ENCODE measurements around the gene ALOX5.

ALOX5 gene

GRCh38 chr10:45422207-45422865 is 48.3 kb downstream of the ALOX5 start:
- peaks cover 7% of the 10 kb centered on the region for H3K4me1 ChIP-seq (ENCODE audit: insufficient read depth, low read length)
- no peak overlapping the region for H3K9ac ChIP-seq (ENCODE audit: low read depth, low read length)
- no peaks in the 10 kb centered on the region for H3K9me3 ChIP-seq (ENCODE audit: insufficient read depth, low read depth, low read length)
- no peaks in the 10 kb centered on the region for H3K36me3 ChIP-seq (ENCODE audit: insufficient read depth, low read depth, low read length)
- H3K4me3 ChIP-seq (ENCODE audit: low read length), result no peak overlapping the region
- no peak overlapping the region for H3K27ac ChIP-seq (ENCODE audit: low read length)
- no peaks in the 10 kb centered on the region for H3K27me3 ChIP-seq (ENCODE audit: insufficient read depth, low read length)

- no peak overlapping the region for H3K9ac ChIP-seq (ENCODE audit: low read depth, low read length)
- no peaks in the 10 kb centered on the region for H3K9me3 ChIP-seq (ENCODE audit: insufficient read depth, low read depth, low read length)
- no peaks in the 10 kb centered on the region for H3K27me3 ChIP-seq (ENCODE audit: insufficient read depth, low read length)
- no peak overlapping the region for H3K4me3 ChIP-seq (ENCODE audit: low read length)
- no peak overlapping the region for H3K27ac ChIP-seq (ENCODE audit: low read length)
- peaks cover 7% of the 10 kb centered on the region for H3K4me1 ChIP-seq (ENCODE audit: insufficient read depth, low read length)
- H3K36me3 ChIP-seq (ENCODE audit: insufficient read depth, low read depth, low read length), result no peaks in the 10 kb centered on the region
Measured at GRCh38 chr10:45422866-45423659, 49.0 kb downstream of the ALOX5 start.

GRCh38 chr10:45423976-45424499 is 50.0 kb downstream of the ALOX5 start:
- Histone ChIP-seq H3K27me3 (ENCODE audit: insufficient read depth, low read length) (no peaks in the 10 kb centered on the region), H3K4me1 (ENCODE audit: insufficient read depth, low read length) (peaks cover 7% of the 10 kb centered on the region), H3K9ac (ENCODE audit: low read depth, low read length) (no peak overlapping the region; the same call in 1 of the 2 replicates), H3K4me3 (ENCODE audit: low read length) (no peak overlapping the region), H3K36me3 (ENCODE audit: insufficient read depth, low read depth, low read length) (no peaks in the 10 kb centered on the region), H3K9me3 (ENCODE audit: insufficient read depth, low read depth, low read length) (no peaks in the 10 kb centered on the region), H3K27ac (ENCODE audit: low read length) (no peak overlapping the region)

GRCh38 chr10:45424668-45425404 is 50.8 kb downstream of the ALOX5 start:
- Histone ChIP-seq H3K27me3 (ENCODE audit: insufficient read depth, low read length) (no peaks in the 10 kb centered on the region), H3K27ac (ENCODE audit: low read length) (no peak overlapping the region), H3K36me3 (ENCODE audit: insufficient read depth, low read depth, low read length) (no peaks in the 10 kb centered on the region), H3K4me3 (ENCODE audit: low read length) (no peak overlapping the region), H3K9me3 (ENCODE audit: insufficient read depth, low read depth, low read length) (no peaks in the 10 kb centered on the region), H3K9ac (ENCODE audit: low read depth, low read length) (no peak overlapping the region), H3K4me1 (ENCODE audit: insufficient read depth, low read length) (peaks cover 6% of the 10 kb centered on the region)

GRCh38 chr10:45425621-45426563 is 51.9 kb downstream of the ALOX5 start:
- H3K27me3 ChIP-seq (ENCODE audit: insufficient read depth, low read length), result no peaks in the 10 kb centered on the region
- H3K27ac ChIP-seq (ENCODE audit: low read length), result no peak overlapping the region
- H3K4me3 ChIP-seq (ENCODE audit: low read length), result no peak overlapping the region
- no peaks in the 10 kb centered on the region for H3K4me1 ChIP-seq (ENCODE audit: insufficient read depth, low read length)
- no peaks in the 10 kb centered on the region for H3K36me3 ChIP-seq (ENCODE audit: insufficient read depth, low read depth, low read length)
- H3K9me3 ChIP-seq (ENCODE audit: insufficient read depth, low read depth, low read length), result no peaks in the 10 kb centered on the region
- H3K9ac ChIP-seq (ENCODE audit: low read depth, low read length), result no peak overlapping the region

GRCh38 chr10:45427262-45427969 is 53.4 kb downstream of the ALOX5 start:
- Histone ChIP-seq H3K9me3 (ENCODE audit: insufficient read depth, low read depth, low read length) (no peaks in the 10 kb centered on the region), H3K4me3 (ENCODE audit: low read length) (no peak overlapping the region), H3K27ac (ENCODE audit: low read length) (no peak overlapping the region), H3K4me1 (ENCODE audit: insufficient read depth, low read length) (no peaks in the 10 kb centered on the region), H3K27me3 (ENCODE audit: insufficient read depth, low read length) (no peaks in the 10 kb centered on the region), H3K36me3 (ENCODE audit: insufficient read depth, low read depth, low read length) (no peaks in the 10 kb centered on the region), H3K9ac (ENCODE audit: low read depth, low read length) (no peak overlapping the region)

- Histone ChIP-seq H3K4me3 (ENCODE audit: low read length) (no peak overlapping the region), H3K27ac (ENCODE audit: low read length) (no peak overlapping the region), H3K27me3 (ENCODE audit: insufficient read depth, low read length) (no peaks in the 10 kb centered on the region), H3K4me1 (ENCODE audit: insufficient read depth, low read length) (peaks cover 4% of the 10 kb centered on the region; the same call in 1 of the 2 replicates), H3K9me3 (ENCODE audit: insufficient read depth, low read depth, low read length) (no peaks in the 10 kb centered on the region), H3K36me3 (ENCODE audit: insufficient read depth, low read depth, low read length) (no peaks in the 10 kb centered on the region), H3K9ac (ENCODE audit: low read depth, low read length) (no peak overlapping the region)
Measured at GRCh38 chr10:45427970-45428366, 54.0 kb downstream of the ALOX5 start.

GRCh38 chr10:45428611-45429510 is 54.8 kb downstream of the ALOX5 start:
- Histone ChIP-seq H3K4me3 (ENCODE audit: low read length) (no peak overlapping the region), H3K9me3 (ENCODE audit: insufficient read depth, low read depth, low read length) (no peaks in the 10 kb centered on the region), H3K27me3 (ENCODE audit: insufficient read depth, low read length) (no peaks in the 10 kb centered on the region), H3K27ac (ENCODE audit: low read length) (no peak overlapping the region), H3K9ac (ENCODE audit: low read depth, low read length) (no peak overlapping the region), H3K4me1 (ENCODE audit: insufficient read depth, low read length) (peaks cover 6% of the 10 kb centered on the region; the same call in 1 of the 2 replicates), H3K36me3 (ENCODE audit: insufficient read depth, low read depth, low read length) (no peaks in the 10 kb centered on the region)

GRCh38 chr10:45429790-45430189 is 55.8 kb downstream of the ALOX5 start:
- Histone ChIP-seq H3K36me3 (ENCODE audit: insufficient read depth, low read depth, low read length) (no peaks in the 10 kb centered on the region), H3K9me3 (ENCODE audit: insufficient read depth, low read depth, low read length) (no peaks in the 10 kb centered on the region), H3K4me1 (ENCODE audit: insufficient read depth, low read length) (peaks cover 6% of the 10 kb centered on the region; the same call in 1 of the 2 replicates), H3K4me3 (ENCODE audit: low read length) (no peak overlapping the region), H3K9ac (ENCODE audit: low read depth, low read length) (no peak overlapping the region), H3K27ac (ENCODE audit: low read length) (no peak overlapping the region), H3K27me3 (ENCODE audit: insufficient read depth, low read length) (no peaks in the 10 kb centered on the region)

- Histone ChIP-seq H3K9ac (ENCODE audit: low read depth, low read length) (no peak overlapping the region), H3K27ac (ENCODE audit: low read length) (no peak overlapping the region), H3K36me3 (ENCODE audit: insufficient read depth, low read depth, low read length) (no peaks in the 10 kb centered on the region), H3K4me3 (ENCODE audit: low read length) (no peak overlapping the region), H3K27me3 (ENCODE audit: insufficient read depth, low read length) (no peaks in the 10 kb centered on the region), H3K4me1 (ENCODE audit: insufficient read depth, low read length) (peaks cover 6% of the 10 kb centered on the region; the same call in 1 of the 2 replicates), H3K9me3 (ENCODE audit: insufficient read depth, low read depth, low read length) (peaks cover 5% of the 10 kb centered on the region; the same call in 1 of the 2 replicates)
Measured at GRCh38 chr10:45432113-45432512, 58.1 kb downstream of the ALOX5 start.

All from iPS-20b (cell line).